ENCODE data around the gene CDH23. TPM values are rescaled to one million over a fixed set of nuclear protein-coding genes. Genes with fewer than 3 reads are reported as not detected.

CDH23 gene
- total and polyA plus RNA-seq, 10 of the 15 experiments (the other 5 are each of a cell fraction or from before 2014, with no cell fraction given): 0.09 to 0.40 (median 0.15) TPM; not detected in 1

DNA sequence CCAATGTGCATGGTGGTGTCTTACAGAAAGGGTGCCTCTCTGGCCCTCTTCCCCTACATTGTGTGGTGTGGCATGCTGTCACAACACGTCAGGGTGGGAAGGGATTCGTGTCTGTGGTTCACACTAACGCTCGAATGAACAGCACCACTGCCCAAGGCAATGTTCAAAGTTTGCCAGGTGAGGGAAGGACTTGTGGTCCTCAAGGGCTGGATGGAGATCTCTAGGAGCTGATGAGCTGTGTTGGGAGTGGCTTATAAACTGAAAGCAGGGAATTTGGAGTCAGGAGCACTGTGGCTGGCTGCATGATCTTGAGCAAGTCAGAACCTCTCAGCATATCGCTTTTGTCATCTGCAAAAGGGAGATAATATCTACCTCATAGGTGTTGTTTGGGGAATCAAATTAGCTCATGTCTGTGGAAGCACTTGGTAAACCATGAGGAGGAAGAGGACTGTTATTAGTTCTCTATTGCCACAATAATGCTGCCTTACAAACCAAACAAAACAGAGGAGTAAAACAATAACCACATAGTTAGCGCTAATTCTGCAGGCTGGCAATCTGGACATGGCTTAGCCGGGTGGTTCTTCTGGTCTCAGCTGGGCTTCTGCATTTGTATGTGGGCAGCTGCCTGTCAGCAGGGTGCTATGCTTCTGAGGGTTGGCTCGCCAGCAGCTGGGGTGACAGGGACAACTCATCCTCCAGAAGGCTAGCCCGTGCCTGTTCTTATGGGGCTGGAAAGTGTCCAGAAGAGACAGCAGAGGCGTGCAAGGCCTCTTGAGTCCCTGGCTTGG lies 345.8 kb downstream of the CDH23 start:
- no peaks in the 10 kb centered on the region for H3K27me3 ChIP-seq (replicated peaks in 1 of 2; ENCODE audit: control insufficient read depth in 2 of 2, insufficient read depth in 2 of 2, low read length in 1 of 2)
- no peak for FAIRE-seq
- no peaks in the 10 kb centered on the region for H3K36me3 ChIP-seq (ENCODE audit: control insufficient read depth in 2 of 2, insufficient read depth in 2 of 2, low read length in 1 of 2)
- H3K4me3 ChIP-seq: no peak overlapping the region
- peak; percentile 44 for ATAC-seq
- H4K20me1 ChIP-seq (ENCODE audit: control insufficient read depth, insufficient read depth): no peaks in the 10 kb centered on the region
- in situ Hi-C loops (cut with MboI) (no loop called here), intact Hi-C loops (cut with micrococcal nuclease; ENCODE audit: unreplicated experiment) (no loop called here)
- TF ChIP-seq BHLHE40 (IDR thresholded peaks at IDR 0.05; ENCODE audit: borderline replicate concordance in 1 of 2, low read depth in 2 of 2, low read length in 1 of 2) (peak in 1 of 2 experiments; percentile 16; a peak in 1 of 4 replicates), POLR2AphosphoS5 (IDR thresholded peaks at IDR 0.05; ENCODE audit: low read length) (no peak), IKZF2 (IDR thresholded peaks at IDR 0.05) (peak in 1 of 2 experiments; percentile 12; a peak in 1 of 4 replicates), KDM1A (IDR thresholded peaks at IDR 0.05; ENCODE audit: borderline replicate concordance) (no peak), RUNX3 (IDR thresholded peaks at IDR 0.05; ENCODE audit: low read length) (0 out of 2 replicates have a peak, but pooled peaks have one; percentile 3), MYB (IDR thresholded peaks at IDR 0.05; ENCODE audit: borderline replicate concordance, low read depth, low read length) (no peak)
- H3K4me2 ChIP-seq (ENCODE audit: control insufficient read depth, insufficient read depth): no peak overlapping the region
- H3K79me2 ChIP-seq (ENCODE audit: control insufficient read depth, insufficient read depth, low read length): no peaks in the 10 kb centered on the region
- BruUV-seq (replicated peaks): no TSS peak
- H3K9ac ChIP-seq (ENCODE audit: control insufficient read depth, insufficient read depth, low read length): no peak overlapping the region
- ChIA-PET POLR2A (no interaction called here), CTCF (interaction anchor here (1.2 to 2.6 kb wide), 4 partner anchors 10 to 45 kb away, joined by 4 to 6 read pairs (median 6); no protein-coding TSS in a partner anchor), SMC1A (ENCODE audit: uncharacterized antibody, unreplicated experiment) (interaction anchor here (0.7 to 3.7 kb wide), 3 partner anchors 9 to 26 kb away, joined by 3 to 13 read pairs (median 3); no protein-coding TSS in a partner anchor), RAD21 (ENCODE audit: unreplicated experiment) (interaction anchor here (0.7 to 1.2 kb wide), 3 partner anchors 14 to 24 kb away, joined by 3 to 4 read pairs (median 3); no protein-coding TSS in a partner anchor)
- H3K9me3 ChIP-seq (replicated peaks; ENCODE audit: control insufficient read depth, insufficient read depth, low read length): no peaks in the 10 kb centered on the region; the same call in 2 of the 3 replicates
- WGBS (ENCODE audit: insufficient coverage, insufficient replicate concordance, low lambda C conversion rate, missing lambda C conversion rate): 69% methylated on average over 10 of the region's 10 CpGs
- H3K27ac ChIP-seq (ENCODE audit: control insufficient read depth, insufficient read depth): no peak overlapping the region
- DNase-seq (ENCODE audit: low read depth, low spot score): no peak
- H3K4me1 ChIP-seq (ENCODE audit: control insufficient read depth, insufficient read depth, low read length): peaks cover 19% of the 10 kb centered on the region
- H2AFZ ChIP-seq (ENCODE audit: control insufficient read depth, low read depth, low read length): no peak overlapping the region

Measured in GM12878 (cell line).